ENCODE measurements around the gene CMTM2. TPM values are rescaled to one million over a fixed set of nuclear protein-coding genes. Genes with fewer than 3 reads are reported as not detected.

Gene CMTM2
- total and polyA plus RNA-seq, 2 donors (not counting 1 experiment from before 2014, with no cell fraction given), result not detected

GRCh38 chr16:66572356-66572755, 6.9 kb upstream of the CMTM2 start:
- H2AFZ ChIP-seq (ENCODE audit: low read length), result no peak overlapping the region
- no peak overlapping the region for H3K4me3 ChIP-seq (replicated peaks in 1 of 4; ENCODE audit: control extremely low read depth in 1 of 4, insufficient read depth in 1 of 4, low read depth in 3 of 4, low read length in 4 of 4)
- H3K27me3 ChIP-seq (ENCODE audit: control insufficient read depth, insufficient read depth, low read length), result no peaks in the 10 kb centered on the region
- no peaks in the 10 kb centered on the region for H3K36me3 ChIP-seq (ENCODE audit: control insufficient read depth, insufficient read depth, low read length)
- peaks cover 7% of the 10 kb centered on the region for H3K4me1 ChIP-seq (ENCODE audit: control insufficient read depth, extremely low read depth, insufficient read depth, low read length)
- H3K4me2 ChIP-seq (ENCODE audit: extremely low read depth, insufficient read depth, low read length), result no peak overlapping the region
- no peak overlapping the region for H3K9ac ChIP-seq (ENCODE audit: insufficient read depth, low read length)
- DNase-seq (ENCODE audit: low read depth in 2 of 2), result no peak
- no peaks in the 10 kb centered on the region for H4K20me1 ChIP-seq (ENCODE audit: control insufficient read depth, extremely low read depth, insufficient read depth, low read length)
- no peak overlapping the region for H3K27ac ChIP-seq (ENCODE audit: insufficient read depth, low read length)
- no peaks in the 10 kb centered on the region for H3K9me3 ChIP-seq (ENCODE audit: control insufficient read depth, insufficient read depth, low read depth, low read length)
- no peaks in the 10 kb centered on the region for H3K79me2 ChIP-seq (ENCODE audit: control insufficient read depth, insufficient read depth, low read length)
- no peak for TF ChIP-seq EZH2 (IDR thresholded peaks at IDR 0.05; ENCODE audit: low read length, missing control alignments)
- TF ChIP-seq, protein P1, sequence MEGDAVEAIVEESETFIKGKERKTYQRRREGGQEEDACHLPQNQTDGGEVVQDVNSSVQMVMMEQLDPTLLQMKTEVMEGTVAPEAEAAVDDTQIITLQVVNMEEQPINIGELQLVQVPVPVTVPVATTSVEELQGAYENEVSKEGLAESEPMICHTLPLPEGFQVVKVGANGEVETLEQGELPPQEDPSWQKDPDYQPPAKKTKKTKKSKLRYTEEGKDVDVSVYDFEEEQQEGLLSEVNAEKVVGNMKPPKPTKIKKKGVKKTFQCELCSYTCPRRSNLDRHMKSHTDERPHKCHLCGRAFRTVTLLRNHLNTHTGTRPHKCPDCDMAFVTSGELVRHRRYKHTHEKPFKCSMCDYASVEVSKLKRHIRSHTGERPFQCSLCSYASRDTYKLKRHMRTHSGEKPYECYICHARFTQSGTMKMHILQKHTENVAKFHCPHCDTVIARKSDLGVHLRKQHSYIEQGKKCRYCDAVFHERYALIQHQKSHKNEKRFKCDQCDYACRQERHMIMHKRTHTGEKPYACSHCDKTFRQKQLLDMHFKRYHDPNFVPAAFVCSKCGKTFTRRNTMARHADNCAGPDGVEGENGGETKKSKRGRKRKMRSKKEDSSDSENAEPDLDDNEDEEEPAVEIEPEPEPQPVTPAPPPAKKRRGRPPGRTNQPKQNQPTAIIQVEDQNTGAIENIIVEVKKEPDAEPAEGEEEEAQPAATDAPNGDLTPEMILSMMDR (conservative IDR thresholded peaks at IDR 0.05 in 1 of 2, IDR thresholded peaks at IDR 0.05 in 1 of 2; ENCODE audit: low read depth in 1 of 2, low read length in 2 of 2), result no peak

- Histone ChIP-seq H2AFZ (ENCODE audit: low read length) (no peak overlapping the region), H3K9me3 (ENCODE audit: control insufficient read depth, insufficient read depth, low read depth, low read length) (no peaks in the 10 kb centered on the region), H3K79me2 (ENCODE audit: control insufficient read depth, insufficient read depth, low read length) (no peaks in the 10 kb centered on the region), H3K27ac (ENCODE audit: insufficient read depth, low read length) (no peak overlapping the region), H3K4me1 (ENCODE audit: control insufficient read depth, extremely low read depth, insufficient read depth, low read length) (peaks cover 7% of the 10 kb centered on the region), H4K20me1 (ENCODE audit: control insufficient read depth, extremely low read depth, insufficient read depth, low read length) (no peaks in the 10 kb centered on the region), H3K27me3 (ENCODE audit: control insufficient read depth, insufficient read depth, low read length) (peaks cover 15% of the 10 kb centered on the region), H3K36me3 (ENCODE audit: control insufficient read depth, insufficient read depth, low read length) (no peaks in the 10 kb centered on the region), H3K9ac (ENCODE audit: insufficient read depth, low read length) (no peak overlapping the region), H3K4me2 (ENCODE audit: extremely low read depth, insufficient read depth, low read length) (no peak overlapping the region), H3K4me3 (replicated peaks in 1 of 4; ENCODE audit: control extremely low read depth in 1 of 4, insufficient read depth in 1 of 4, low read depth in 3 of 4, low read length in 4 of 4) (no peak overlapping the region)
- DNase-seq (ENCODE audit: low read depth in 2 of 2), result peak in 1 of 2 donors; percentile 50
- TF ChIP-seq, protein P1 (conservative IDR thresholded peaks at IDR 0.05 in 1 of 2, IDR thresholded peaks at IDR 0.05 in 1 of 2; ENCODE audit: low read depth in 1 of 2, low read length in 2 of 2), result no peak
- no peak for TF ChIP-seq EZH2 (IDR thresholded peaks at IDR 0.05; ENCODE audit: low read length, missing control alignments)
Observed at GRCh38 chr16:66574081-66574480, 5.2 kb upstream of the CMTM2 start.

- Histone ChIP-seq H3K27me3 (ENCODE audit: control insufficient read depth, insufficient read depth, low read length) (peaks cover 19% of the 10 kb centered on the region), H2AFZ (ENCODE audit: low read length) (no peak overlapping the region), H3K79me2 (ENCODE audit: control insufficient read depth, insufficient read depth, low read length) (no peaks in the 10 kb centered on the region), H4K20me1 (ENCODE audit: control insufficient read depth, extremely low read depth, insufficient read depth, low read length) (no peaks in the 10 kb centered on the region), H3K27ac (ENCODE audit: insufficient read depth, low read length) (no peak overlapping the region), H3K9ac (ENCODE audit: insufficient read depth, low read length) (no peak overlapping the region), H3K4me1 (ENCODE audit: control insufficient read depth, extremely low read depth, insufficient read depth, low read length) (peaks cover 3% of the 10 kb centered on the region), H3K4me3 (replicated peaks in 1 of 4; ENCODE audit: control extremely low read depth in 1 of 4, insufficient read depth in 1 of 4, low read depth in 3 of 4, low read length in 4 of 4) (no peak overlapping the region), H3K4me2 (ENCODE audit: extremely low read depth, insufficient read depth, low read length) (no peak overlapping the region), H3K9me3 (ENCODE audit: control insufficient read depth, insufficient read depth, low read depth, low read length) (no peaks in the 10 kb centered on the region), H3K36me3 (ENCODE audit: control insufficient read depth, insufficient read depth, low read length) (no peaks in the 10 kb centered on the region)
- TF ChIP-seq EZH2 (IDR thresholded peaks at IDR 0.05; ENCODE audit: low read length, missing control alignments), result no peak
- TF ChIP-seq, protein P1 (conservative IDR thresholded peaks at IDR 0.05 in 1 of 2, IDR thresholded peaks at IDR 0.05 in 1 of 2; ENCODE audit: low read depth in 1 of 2, low read length in 2 of 2), result no peak
- no peak for DNase-seq (ENCODE audit: low read depth in 2 of 2)
Observed at GRCh38 chr16:66574531-66574930, 4.7 kb upstream of the CMTM2 start.

Measured in fibroblast of lung (primary cell).